Spleen (tissue), 7 donors: ENCODE data around the gene RIOK1.

Source experiments
- CTCF ChIP-seq, 11 experiments: fragments of 200-600 bp in 7 of 11; fragments of 450-650 bp in 4 of 11; sonication (generic) in 4 of 11; IDR thresholded peaks in 8 of 11; conservative IDR thresholded peaks in 3 of 11; 1 replicate in 7 of 11; 2 replicates in 4 of 11; pipeline versions ENCODE4 v1.4.0 to v1.8.0; 2016 to 2021; ENCODE audit warnings: antibody characterized with exemption in 11 of 11, inconsistent platforms in 4 of 11, mild to moderate bottlenecking in 1 of 11
- POLR2A ChIP-seq, 3 donors: fragments of 450-650 bp; IDR thresholded peaks; one replicate each; pipeline ENCODE4 v1.5.1; 2017; ENCODE audit warnings: antibody characterized with exemption in 3 of 3, mild to moderate bottlenecking in 1 of 3
- POLR2AphosphoS5 ChIP-seq, 3 donors: sonication (generic); formaldehyde crosslinking; IDR thresholded peaks; one replicate each; pipeline ENCODE4 v1.5.1; 2017; ENCODE audit warnings: antibody characterized with exemption in 3 of 3
- donor health status: DM: no; HTN: no; CAD: no; lungs with moderate emphysema.
- donor health status: DM: no; HTN: no; CAD: no.
- donor health status: DM: no; HTN: no; CAD: no.

GRCh38 chr6:7413151-7413823 is 23.7 kb downstream of the RIOK1 start:
- TF ChIP-seq CTCF (IDR thresholded peaks at IDR 0.05 in 8 of 11, conservative IDR thresholded peaks at IDR 0.05 in 3 of 11) (no peak), POLR2A (IDR thresholded peaks at IDR 0.05) (no peak), POLR2AphosphoS5 (IDR thresholded peaks at IDR 0.05) (no peak)
